GM12892 (cell line): ENCODE measurements around the gene OR14C36. TPM values are rescaled to one million over a fixed set of nuclear protein-coding genes. Genes with fewer than 3 reads are reported as not detected.
"Not testable (repeated sequence)": the region's sequence is repeated elsewhere in the genome, so short reads cannot be mapped to it uniquely, and the experiment has no call there.

ENCODE experiments used
- DNase-seq: peaks from one replicate; pipeline ENCODE4 v3.0.0; 2011; ENCODE audit not compliant: insufficient read length
- FAIRE-seq: peaks from 2 replicates; lab custom pipeline; 2011; peaks lifted over from hg19 to GRCh38; lab: Jason Lieb, UNC
- POLR2A ChIP-seq: IDR thresholded peaks from 2 replicates; pipeline ENCODE4 v1.6.1; 2011; ENCODE audit warnings: low read depth, low read length, control low read depth
- POLR2AphosphoS5 ChIP-seq: IDR thresholded peaks from 2 replicates; pipeline ENCODE4 v1.6.1; 2011; ENCODE audit warnings: low read depth, low read length, control low read depth
- TAF1 ChIP-seq: IDR thresholded peaks from 2 replicates; pipeline ENCODE4 v1.6.1; 2011; ENCODE audit warnings: low read depth, mild to moderate bottlenecking, control low read depth, low read length, borderline replicate concordance
- polyA plus RNA-seq: library from polyadenylated mRNA; unstranded; fragments of >200 nt; gene quantifications from one replicate; pipeline ENCODE4 v1.2.1, GENCODE V29; 2012; ENCODE audit warnings: missing spikeins, inconsistent platforms; ENCODE audit not compliant: missing spikeins

Gene OR14C36, protein sequence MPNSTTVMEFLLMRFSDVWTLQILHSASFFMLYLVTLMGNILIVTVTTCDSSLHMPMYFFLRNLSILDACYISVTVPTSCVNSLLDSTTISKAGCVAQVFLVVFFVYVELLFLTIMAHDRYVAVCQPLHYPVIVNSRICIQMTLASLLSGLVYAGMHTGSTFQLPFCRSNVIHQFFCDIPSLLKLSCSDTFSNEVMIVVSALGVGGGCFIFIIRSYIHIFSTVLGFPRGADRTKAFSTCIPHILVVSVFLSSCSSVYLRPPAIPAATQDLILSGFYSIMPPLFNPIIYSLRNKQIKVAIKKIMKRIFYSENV
- polyA plus RNA-seq, result not detected

DNA sequence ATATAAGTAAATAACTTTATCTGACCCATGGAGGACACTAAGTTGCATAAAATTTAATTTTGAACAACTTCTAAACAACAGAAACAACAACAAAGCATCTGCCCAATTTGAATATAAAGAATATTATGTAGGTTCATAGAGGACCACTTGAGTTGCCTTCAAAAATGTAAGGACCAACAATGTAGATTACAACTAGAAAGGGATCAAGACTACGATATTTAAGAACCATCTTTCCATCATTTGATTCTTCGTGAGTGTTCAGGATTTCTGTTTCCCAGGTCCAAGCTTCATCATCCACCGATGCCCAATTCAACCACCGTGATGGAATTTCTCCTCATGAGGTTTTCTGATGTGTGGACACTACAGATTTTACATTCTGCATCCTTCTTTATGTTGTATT lies at the start of gene OR14C36:
Gene OR14C36 (plus strand): TSS at position 301 of the 400 bp plus-strand sequence. CDS start 0 bp downstream, at position 301.
- FAIRE-seq (no peak), DNase-seq (no peak)
- no peak for TF ChIP-seq POLR2A
- TF ChIP-seq POLR2AphosphoS5, result no peak
- TF ChIP-seq TAF1, result no peak

DNA sequence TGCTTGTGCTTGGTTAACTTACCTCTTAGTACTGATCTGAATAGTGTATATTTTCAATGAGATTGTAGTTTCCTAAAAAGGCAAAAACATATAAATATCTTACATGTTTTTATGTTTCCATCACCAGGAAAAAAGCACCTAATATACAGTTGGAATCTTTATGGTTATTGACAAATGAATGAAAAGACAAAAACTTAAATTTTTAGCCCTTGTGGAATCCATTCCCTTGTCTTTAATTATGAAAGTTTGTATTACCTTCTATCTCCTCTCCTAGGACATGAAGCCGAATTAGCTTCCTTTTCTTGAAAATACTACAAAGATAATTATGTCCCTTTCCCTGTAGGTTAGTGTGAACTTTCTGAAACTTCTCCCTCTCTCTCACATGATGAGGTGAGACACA lies 45.3 kb upstream of the OR14C36 start, which contains the start of gene OR2T12:
Gene OR2T12 (minus strand): TSS at position 101 of the 400 bp plus-strand sequence. CDS start 7,846 bp downstream, outside the sequence.
- DNase-seq, result no peak
- TF ChIP-seq POLR2AphosphoS5, result no peak
- FAIRE-seq, result no peak

DNA sequence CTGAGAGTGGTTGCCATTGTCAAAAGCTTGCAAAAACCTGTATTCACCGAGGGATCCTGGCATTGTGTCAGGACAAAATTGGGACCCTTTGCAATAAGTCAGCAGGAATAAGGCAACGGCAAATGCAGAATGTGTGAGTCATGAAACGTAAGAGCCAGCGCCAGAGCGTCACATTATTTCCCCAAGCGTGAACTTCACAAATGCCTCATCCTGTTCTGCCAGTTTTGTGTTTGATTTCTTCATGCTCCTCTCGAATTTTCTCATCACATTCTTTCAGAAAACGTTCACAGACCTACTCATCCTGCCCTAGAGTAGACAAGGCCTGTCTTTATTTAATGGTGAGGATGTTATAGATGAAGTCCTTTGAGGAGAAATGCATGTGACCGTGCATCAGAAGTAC lies 42.9 kb upstream of the OR14C36 start:
- not testable (repeated sequence) for DNase-seq
- FAIRE-seq, result peak; percentile 30

- FAIRE-seq, result no peak
- DNase-seq, result no peak
- TF ChIP-seq POLR2A, result no peak
These were observed 42.5 kb upstream of the OR14C36 start for GRCh38 chr1:248306103-248306502.

- DNase-seq, FAIRE-seq: not testable (repeated sequence)
These were observed 41.8 kb upstream of the OR14C36 start for GRCh38 chr1:248306740-248307139.

DNA sequence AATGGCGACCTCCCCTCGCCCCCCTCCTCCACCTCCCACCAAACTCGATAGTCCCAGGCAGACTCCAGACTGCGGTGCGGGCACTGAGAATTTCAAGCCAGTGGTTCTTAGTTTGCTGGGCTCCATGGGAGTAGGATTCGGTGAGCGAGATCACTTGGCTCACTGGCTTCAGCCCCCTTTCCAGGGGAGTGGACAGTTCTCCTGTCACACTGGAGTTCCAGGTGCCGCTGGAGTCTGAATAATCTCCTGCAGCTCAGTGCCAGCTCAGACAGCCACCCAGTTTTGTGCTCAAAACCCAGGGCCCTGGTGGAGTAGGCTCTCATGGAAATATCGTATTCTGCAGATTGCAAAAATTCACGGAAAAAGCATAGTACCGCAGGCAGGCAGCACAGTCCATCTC lies 31.8 kb upstream of the OR14C36 start:
- TF ChIP-seq TAF1 (no peak), POLR2A (no peak), POLR2AphosphoS5 (no peak)
- no peak for FAIRE-seq

DNA sequence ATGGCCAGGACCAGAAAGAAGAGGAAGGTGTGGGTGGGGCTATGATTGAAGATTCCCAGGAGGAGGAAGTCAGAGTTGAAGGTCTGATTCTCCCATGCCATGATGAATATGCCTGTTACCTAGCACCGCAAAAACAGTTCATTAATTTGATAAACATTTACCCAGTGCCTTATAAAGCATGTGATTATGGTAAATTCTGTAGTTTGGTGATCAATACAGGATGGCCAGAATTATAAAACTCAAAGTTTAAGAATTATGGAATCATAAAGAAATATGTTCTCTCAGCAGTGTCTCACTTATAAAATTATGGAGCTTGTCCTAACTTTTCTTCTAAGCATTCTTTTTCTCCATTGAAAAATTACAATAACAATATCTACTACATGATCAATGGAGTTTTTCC lies 24.1 kb upstream of the OR14C36 start, which contains the start of gene OR2M7:
Gene OR2M7 (minus strand): TSS at position 101 of the 400 bp plus-strand sequence. CDS start 0 bp downstream, at position 101.
- FAIRE-seq (no peak), DNase-seq (no peak)
- TF ChIP-seq POLR2A (no peak), POLR2AphosphoS5 (no peak), TAF1 (no peak)

More for the DNA sequence above, 31.8 kb upstream of the OR14C36 start:
- no peak for DNase-seq

DNA sequence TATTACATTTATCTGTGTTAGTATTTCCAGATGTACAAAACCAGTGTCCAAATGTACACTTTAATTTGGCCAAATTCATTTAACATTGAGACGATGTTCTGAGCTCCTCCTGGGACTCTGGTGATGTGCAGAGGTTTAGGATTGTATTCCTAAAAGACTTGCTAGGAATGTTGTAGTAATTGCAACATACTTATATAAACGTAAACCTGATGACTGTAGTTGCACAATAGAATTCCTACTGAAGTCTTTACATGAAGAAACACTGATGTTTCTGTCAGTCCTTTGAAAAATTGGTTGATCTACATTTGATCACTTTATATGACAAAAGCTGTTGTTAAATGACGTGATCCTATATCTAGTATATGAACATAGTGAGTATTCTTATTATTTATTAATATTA lies 5.1 kb upstream of the OR14C36 start:
- no peak for FAIRE-seq
- no peak for TF ChIP-seq POLR2AphosphoS5
- TF ChIP-seq TAF1, result no peak
- TF ChIP-seq POLR2A, result no peak
- no peak for DNase-seq

GRCh38 chr1:248359415-248359814 lies 10.8 kb downstream of the OR14C36 start:
- no peak for TF ChIP-seq TAF1
- no peak for TF ChIP-seq POLR2AphosphoS5
- no peak for TF ChIP-seq POLR2A
- FAIRE-seq, result no peak
- DNase-seq, result no peak

GRCh38 chr1:248361121-248361715 lies 12.6 kb downstream of the OR14C36 start, which contains the start of gene OR2T4:
Gene OR2T4, plus strand, starts transcription at chr1:248361665. Its CDS starts 0 bp downstream, at chr1:248361665.
- no peak for FAIRE-seq
- TF ChIP-seq POLR2AphosphoS5, result no peak
- no peak for TF ChIP-seq POLR2A
- no peak for TF ChIP-seq TAF1
- DNase-seq, result no peak

GRCh38 chr1:248366609-248367008 lies 18.0 kb downstream of the OR14C36 start:
- TF ChIP-seq POLR2A (no peak), TAF1 (no peak), POLR2AphosphoS5 (no peak)
- no peak for DNase-seq
- no peak for FAIRE-seq

GRCh38 chr1:248372394-248372793 lies 23.8 kb downstream of the OR14C36 start:
- FAIRE-seq (peak; percentile 24), DNase-seq (no peak)
- no peak for TF ChIP-seq POLR2A
- TF ChIP-seq TAF1, result no peak
- TF ChIP-seq POLR2AphosphoS5, result no peak
